Activated CD4-positive, alpha-beta T cell treated with anti-CD3 and anti-CD28 coated beads, Interleukin-2, amount 50 U/mL, for 16 hours (primary cell): ENCODE results near the gene FUT1.
A peak's percentile ranks its signal among the peaks of the same experiment; 100 is the strongest.
"Not testable (repeated sequence)": the region's sequence is repeated elsewhere in the genome, so short reads cannot be mapped to it uniquely, and the experiment has no call there.

Experiments
- DNase-seq: peaks from one replicate; pipeline ENCODE4 v3.0.0-alpha.2; 2020

Gene FUT1

DNA sequence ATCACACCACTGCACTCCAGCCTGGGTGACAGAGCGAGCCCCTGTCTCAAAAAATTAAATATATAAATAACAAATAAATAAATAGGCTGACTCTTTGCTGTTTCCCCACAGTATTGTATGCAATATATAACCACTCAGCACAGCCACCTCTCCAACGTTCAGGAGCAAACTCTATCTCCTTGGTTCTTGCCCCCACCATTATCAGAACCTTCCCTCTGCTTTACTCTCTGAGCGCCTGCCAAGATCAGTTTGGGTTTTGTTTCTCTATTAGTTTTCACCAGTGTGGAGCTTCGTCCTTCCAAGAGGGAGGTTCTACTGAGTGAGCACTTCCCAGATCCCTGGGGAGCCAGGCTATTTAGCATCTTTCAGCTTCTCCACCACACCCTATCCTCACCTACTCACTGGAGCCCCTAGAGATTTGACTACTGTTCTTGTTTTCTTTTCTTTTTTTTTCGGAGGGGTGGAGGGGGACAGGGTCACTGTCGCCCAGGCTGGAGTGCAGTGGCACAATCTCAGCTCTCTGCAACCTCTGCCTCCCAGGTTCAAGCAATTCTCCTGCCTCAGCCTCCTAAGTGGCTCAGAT is 15.8 kb upstream of the FUT1 start:
- DNase-seq, result not testable (repeated sequence)

DNA sequence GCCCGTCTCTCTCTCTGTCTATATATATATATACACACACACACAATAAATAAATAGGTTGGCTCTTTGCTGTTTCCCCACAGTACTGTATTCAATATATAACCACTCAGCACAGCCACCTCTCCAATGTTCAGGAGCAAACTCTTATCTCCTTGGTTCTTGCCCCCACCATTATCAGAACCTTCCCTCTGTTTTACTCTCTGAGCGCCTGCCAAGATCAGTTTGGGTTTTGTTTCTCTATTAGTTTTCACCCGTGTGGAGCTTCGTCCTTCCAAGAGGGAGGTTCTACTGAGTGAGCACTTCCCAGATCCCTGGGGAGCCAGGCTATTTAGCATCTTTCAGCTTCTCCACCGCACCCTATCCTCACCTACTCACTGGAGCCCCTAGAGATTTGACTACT is 13.4 kb upstream of the FUT1 start:
- DNase-seq, result not testable (repeated sequence)

GRCh38 chr19:48760504-48761205 is 8.2 kb upstream of the FUT1 start:
- DNase-seq, result no peak

GRCh38 chr19:48757741-48758144 is 5.3 kb upstream of the FUT1 start:
- DNase-seq, result no peak

DNA sequence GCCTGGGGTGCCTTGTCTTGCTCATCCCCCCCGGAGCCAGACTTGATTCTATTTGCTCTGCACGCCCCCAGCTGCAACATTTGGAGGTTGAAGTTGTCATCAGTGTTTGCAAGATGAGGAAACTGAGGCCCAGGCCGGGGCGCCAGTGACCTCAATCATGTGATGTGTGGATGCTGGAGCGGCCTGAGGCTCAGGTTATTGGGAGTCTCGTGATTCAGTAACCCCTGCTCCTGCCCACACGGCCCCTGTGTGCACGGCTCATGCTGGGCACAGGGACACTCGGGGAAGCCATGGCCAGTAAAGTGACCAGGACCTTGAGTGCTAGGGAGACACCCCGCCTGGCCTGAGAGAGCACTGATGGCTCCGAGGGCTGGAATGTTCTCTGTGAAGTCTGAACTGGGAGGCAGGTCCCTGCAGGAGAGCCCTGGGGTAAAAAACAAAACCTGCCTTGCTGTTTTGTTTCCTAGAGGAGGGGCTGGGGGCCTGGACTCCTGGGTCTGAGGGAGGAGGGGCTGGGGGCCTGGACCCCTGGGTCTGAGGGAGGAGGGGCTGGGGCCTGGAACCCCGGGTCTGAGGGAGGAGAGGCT is 4.7 kb upstream of the FUT1 start:
- DNase-seq, result no peak

DNA sequence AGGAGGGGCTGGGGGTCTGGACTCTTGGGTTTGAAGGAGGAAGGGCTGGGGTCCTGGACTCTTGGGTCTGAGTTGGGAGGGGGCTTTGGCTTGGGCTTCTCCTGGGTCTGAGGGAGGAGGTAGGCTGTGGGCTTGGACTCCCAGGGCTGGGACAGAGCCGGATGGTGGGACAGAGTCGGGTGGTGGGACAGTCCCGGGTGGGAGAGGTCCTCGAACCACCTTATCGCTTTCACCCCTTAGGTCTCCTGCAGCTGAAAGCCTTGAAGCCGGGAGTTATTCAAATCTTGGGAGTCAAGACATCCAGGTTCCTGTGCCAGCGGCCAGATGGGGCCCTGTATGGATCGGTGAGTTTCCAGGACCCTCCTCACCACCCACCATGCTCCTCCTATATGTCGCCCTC is 4.2 kb upstream of the FUT1 start:
- DNase-seq, result no peak

DNA sequence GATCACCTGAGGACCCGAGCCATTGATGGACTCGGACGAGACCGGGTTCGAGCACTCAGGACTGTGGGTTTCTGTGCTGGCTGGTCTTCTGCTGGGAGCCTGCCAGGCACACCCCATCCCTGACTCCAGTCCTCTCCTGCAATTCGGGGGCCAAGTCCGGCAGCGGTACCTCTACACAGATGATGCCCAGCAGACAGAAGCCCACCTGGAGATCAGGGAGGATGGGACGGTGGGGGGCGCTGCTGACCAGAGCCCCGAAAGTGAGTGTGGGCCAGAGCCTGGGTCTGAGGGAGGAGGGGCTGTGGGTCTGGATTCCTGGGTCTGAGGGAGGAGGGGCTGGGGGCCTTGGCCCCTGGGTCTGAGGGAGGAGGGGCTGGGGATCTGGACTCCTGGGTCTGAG is 3.8 kb upstream of the FUT1 start:
- no peak for DNase-seq

GRCh38 chr19:48755787-48756186 is 3.3 kb upstream of the FUT1 start:
- DNase-seq, result no peak

GRCh38 chr19:48755084-48755641 is 2.7 kb upstream of the FUT1 start, which contains the start of gene FGF21:
Gene FGF21, plus strand, starts transcription at chr19:48755524. Its CDS starts 713 bp downstream, at chr19:48756237.
- no peak for DNase-seq

DNA sequence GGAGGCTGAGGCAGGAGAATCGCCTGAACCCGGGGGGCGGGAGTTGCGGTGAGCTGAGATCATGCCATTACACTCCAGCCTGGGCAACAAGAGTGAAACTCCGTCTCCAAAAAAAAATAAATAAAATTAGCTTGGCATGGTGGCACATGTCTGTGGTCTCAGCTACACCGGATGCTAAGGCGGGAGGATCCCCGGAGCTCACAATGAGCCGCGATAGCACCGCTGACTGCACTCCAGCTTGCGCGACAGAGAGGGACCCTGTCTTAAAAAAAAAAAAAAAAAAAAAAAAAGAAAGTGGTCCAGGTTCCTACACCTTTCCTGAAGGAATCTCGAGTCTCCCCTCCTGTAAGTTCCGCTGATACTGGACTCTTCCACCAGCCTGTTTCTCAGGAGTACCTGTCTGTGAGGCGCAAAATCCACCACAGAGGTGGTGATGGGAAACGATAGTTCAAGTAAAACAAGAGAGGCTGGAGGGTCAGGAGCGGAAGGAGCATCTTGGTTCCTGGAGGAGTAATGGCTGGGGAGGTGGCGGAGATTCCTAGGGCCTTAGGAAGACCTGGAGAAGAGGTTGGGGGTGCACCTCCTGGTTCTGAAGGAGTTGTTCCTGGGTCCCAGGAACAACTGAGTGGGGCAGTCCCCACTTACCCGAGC is 471 bp downstream of the FUT1 start:
- DNase-seq, result no peak

DNA sequence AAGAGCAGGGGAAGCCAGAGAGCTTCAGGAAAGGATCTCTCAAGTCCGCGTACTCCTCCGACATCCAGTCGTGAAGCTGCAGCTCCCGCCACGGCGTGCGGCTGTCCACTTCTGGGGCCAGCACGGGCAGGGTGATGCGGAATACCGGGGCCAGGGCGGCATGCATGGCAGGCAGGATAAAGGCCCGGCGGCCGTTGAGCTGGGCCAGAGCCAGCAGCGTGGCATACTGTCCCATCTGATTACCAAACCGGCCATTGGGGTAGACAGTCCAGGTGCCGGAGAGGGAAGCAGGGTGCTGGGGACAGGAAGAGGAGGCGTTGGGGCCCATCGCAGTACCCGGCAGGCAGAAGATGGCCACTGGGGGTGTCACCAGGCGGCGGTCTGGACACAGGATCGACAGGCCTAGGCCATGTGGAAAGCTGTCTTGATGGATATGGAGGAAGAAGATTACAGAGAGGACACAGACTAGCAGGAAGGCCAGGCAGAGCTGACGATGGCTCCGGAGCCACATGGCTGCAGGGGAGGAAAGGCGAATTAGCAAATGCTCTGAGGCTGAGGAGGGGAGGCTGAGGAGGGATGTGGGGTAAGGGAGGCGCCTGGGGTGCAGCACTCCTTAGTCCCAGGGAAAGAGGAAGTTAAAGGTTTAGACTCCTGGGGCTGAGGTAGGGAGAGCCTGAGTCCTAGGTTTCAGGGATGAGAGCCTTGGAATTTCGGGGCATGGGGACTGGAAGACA is 1.5 kb downstream of the FUT1 start:
- DNase-seq, result no peak

DNA sequence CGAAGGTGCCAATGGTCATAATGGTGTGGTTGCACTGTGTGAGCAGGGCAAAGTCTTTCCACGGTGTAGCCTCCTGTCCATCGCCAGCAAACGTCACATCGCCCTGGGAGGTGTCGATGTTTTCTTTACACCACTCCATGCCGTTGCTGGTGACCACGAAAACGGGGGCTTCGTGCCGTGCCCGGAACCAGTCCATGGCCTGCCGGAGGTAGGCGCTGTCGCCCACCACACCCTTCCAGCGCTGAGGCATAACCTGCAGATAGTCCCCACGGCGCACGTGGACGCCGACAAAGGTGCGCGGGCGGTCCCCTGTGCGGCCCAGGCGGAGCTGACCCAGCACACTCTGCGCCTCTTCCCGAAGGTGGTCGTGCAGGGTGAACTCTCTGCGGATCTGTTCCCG is 2.1 kb downstream of the FUT1 start:
- no peak for DNase-seq

- DNase-seq, result no peak
Measured at GRCh38 chr19:48749571-48750198, 2.8 kb downstream of the FUT1 start.

DNA sequence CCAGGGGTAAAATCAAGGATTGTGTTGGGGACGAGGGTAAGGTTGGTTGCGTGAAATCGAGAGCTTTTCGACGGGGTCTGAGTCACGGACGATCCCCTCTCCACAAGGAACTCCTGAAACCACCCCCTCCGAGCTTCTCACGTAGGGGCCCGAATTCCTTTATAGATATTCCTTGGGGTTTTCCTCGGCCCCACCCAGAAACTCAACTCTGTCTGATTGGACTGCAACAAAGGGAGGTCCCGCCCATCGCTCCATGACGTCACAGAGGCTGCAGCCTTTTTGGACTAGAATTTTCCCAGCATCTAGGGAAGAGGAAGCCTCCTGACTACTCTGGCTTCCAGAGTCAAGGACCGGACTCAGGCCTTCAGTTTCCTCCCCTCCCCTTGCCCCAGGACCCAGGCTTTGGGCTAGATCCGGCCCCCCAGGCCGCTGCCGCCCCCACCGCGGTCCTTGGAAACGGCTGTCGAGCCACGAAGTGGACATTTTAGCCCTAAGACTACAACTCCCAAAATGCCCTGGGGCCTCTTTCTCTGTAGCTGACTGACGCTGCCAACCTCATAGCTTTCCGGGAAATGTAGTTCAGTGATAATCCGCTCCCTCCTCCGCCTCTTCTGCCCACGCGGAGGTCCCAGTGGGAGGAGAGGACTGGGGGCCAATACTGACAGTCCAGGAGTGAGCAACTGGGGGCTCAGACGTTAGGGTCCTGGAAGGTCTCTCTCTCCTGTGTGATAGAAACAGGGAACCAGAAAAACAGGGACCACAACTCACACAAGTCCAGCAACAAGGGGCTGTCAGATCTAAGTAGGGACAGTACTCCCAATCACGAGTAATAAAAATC is 5.5 kb downstream of the FUT1 start, which contains the start of gene IZUMO1:
Gene IZUMO1, minus strand, starts transcription at position 172 of the 838 bp plus-strand sequence. CDS start 1,050 bp downstream, outside the sequence.
- peak; percentile 79 for DNase-seq

DNA sequence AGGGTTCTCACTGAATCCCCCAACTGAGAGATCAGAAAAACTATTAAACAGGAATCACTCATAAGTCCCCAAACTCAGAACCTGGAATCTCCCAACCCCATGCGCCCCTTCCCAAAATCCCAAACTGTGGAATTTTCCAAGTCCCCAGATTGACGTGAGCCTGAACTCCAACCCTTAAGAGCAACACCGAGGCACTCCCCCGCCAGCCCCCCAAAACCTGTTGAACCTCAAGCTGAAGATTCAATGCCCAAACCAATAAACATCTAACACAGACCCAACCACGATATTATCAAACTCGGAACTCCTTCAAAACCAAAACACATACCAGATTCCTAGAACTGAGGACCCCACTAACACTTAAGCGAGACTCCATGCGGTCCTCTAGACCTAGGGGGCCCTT is 6.3 kb downstream of the FUT1 start:
- DNase-seq, result no peak

DNA sequence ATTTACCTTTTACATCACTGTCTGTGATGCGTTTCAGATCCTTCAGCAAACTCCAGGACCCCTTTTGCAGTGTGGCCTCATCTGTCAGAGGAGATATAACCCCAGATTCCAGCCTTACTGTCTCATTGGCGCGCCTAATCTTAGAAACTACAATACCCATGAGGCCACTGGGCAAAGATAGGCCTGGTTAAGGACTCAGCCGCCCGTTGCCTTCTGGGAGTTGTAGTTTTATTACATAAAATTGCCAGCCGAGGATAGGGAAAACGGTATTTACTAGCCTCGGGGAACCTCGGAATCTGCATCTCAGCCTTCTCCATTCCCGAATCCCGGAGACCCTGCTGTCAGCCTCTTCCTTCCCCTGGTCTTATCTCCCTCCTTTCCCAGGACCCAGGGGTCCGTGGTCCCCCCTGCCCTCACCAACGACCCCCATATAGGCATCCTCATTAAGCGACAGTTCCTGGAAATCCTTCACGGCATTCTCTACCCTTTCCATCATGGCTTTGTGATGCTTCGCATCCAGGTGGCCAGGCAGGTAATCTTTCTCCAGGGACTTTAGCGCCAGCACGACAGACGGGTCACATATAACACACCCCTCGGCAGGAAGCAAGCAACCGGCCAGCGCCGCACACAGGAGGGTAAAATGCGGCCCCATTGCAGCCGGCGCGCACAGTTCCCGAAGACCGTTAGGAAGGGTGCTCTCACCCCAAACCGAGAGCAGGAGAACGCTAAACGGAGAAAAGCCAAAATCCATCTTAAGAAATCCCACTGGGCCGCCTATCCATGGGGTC is 7.0 kb downstream of the FUT1 start:
- DNase-seq, result peak; percentile 78

- no peak for DNase-seq
Measured at GRCh38 chr19:48742096-48742495, 10.3 kb downstream of the FUT1 start.

GRCh38 chr19:48741129-48741999 is 11.1 kb downstream of the FUT1 start:
- peak; percentile 44 for DNase-seq
